NCI-H345 treated with DMSO at 0.1 percent for 48 hours (cell line): ENCODE data around the gene IFNL2.

ENCODE experiments used
- DNase-seq: peaks from one replicate; lab custom pipeline; 2025; ENCODE audit not compliant: unreplicated experiment; lab: John Stamatoyannopoulos, UW

The IFNL2 gene

DNA sequence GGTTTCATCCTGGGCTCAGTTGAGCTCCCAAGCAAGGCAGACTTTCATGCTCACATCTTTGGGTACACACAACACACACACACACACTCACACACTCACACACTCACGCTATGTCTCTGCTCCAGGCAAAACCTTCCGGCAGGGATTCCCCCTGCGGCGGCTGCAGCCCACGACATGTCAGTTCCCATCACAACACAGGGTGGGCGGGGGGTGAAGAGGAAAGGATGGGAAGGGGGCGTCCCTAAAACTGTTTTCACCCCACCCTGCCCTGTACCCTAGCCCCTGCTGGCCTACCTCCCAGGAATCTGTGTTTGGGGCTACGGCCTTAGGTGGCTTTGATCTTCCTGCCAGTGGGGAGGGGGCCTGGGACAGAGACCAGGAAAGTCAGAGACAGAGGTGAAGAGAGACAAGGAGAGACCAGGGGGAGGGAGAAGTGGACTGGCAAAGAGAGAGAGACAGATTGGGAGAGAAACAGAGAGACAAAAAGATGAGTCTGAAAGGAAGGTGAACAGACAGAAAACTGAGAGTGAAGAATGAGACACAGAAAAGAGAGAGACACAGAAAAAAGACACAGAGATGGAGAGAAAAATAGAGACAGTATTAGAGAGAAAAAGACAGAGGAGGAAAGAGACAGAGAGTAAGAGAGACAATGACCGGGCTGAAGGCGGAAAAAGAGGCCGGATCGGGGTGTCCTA lies 48.6 kb downstream of the IFNL2 start:
- DNase-seq: no peak

DNA sequence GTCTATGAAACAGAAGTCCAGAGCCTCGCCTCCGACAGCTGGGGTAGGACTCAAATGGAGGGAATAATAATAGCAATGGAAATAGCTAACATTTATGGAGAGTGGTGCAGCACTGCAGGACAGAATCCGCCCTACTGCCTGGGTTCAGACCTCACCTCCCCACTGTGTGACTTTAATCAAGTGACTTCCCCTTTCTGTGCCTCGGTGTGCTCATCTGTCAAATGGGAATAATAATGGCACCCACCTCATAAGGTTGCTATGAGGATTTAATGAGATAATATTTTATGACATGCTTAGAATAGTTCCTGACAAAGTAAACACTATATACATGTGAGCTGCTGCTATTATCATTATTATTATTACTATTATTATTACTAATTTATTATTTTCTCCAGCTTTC lies 49.3 kb downstream of the IFNL2 start:
- no peak for DNase-seq

DNA sequence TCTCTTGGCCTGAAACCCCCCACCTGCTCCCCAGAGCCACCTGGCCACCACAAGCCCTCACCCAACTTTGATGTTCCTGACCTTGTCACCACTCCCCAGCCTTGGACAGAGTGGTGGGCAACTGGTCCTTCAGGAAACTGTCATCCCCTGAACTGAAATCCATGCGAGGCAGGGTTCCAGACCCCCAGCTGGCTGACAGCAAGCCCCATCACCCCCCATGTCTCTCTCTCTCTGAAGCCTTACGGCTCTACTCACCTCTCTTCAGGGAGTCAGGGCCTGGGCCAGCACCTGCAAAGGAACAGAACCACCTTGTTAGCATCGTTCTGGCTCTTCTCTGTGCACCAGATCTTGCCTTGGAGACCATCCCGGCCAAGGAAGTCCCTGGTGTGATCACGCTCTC lies 49.9 kb downstream of the IFNL2 start:
- no peak for DNase-seq

DNA sequence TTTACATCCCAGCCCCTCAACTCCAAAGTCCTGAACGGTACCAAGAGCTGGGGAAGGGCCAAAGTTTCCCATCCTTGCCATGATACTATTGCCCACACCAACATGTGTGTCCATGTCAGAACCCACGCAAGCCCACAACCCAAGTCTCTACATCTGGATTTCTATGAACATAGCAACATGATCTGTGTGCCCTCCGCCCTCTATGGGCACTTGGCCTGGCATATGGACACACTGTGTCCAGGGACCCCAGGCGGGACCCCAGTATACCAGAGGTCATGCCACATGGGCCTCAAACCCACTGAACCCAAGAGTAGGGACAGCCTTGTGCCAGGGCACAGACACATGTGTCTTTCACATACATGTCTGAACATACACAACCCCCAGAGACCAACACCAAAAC lies 50.5 kb downstream of the IFNL2 start:
- DNase-seq: no peak

DNA sequence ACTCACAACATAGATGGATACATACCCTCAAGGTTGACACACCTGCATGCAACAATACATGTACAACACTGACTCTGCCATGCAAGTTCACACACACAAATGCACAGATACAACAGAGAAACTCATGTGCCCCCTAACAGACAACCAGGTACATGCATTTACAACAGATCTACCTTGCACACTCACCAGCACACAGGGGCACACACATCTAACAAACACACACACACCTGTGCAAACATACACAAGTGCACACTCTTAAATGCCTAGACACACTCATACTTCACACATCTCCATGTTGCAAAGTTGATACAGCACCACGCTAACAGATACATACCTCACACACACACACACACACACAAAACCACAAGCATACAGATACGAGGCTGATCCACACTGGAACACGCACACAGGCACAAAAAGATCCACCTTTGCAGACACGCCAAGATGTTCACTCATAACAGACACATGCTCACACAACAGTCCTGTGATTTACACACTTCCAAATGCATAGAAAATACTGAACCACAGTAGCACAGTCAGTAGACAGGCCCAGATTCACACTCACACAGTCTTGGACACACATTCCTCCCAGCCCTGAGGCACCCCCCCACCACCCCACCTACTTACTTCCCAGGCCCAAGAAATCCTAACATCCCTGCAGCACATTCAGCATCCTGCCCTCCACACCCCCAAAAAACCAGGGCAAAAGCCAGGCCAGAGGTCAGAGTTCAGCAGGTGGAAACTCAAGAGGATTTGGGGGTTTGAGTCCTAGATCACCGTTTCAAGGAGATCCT lies 51.1 kb downstream of the IFNL2 start:
- DNase-seq: no peak
